Stomach (tissue), 4 donors: ENCODE results near the gene RFX6.

Source experiments
- CTCF ChIP-seq, 7 experiments: fragments of 450-650 bp in 4 of 7; fragments of 200-600 bp in 3 of 7; sonication (generic) in 3 of 7; IDR thresholded peaks; one replicate each; pipeline ENCODE4 v1.5.1; 2016 to 2019; ENCODE audit warnings: antibody characterized with exemption in 7 of 7, control low read depth in 2 of 7, mild to moderate bottlenecking in 1 of 7
- POLR2A ChIP-seq, 4 donors: fragments of 450-650 bp; IDR thresholded peaks; one replicate each; pipeline ENCODE4 v1.6.1; 2016; ENCODE audit warnings: antibody characterized with exemption in 4 of 4, control low read depth in 2 of 4, mild to moderate bottlenecking in 1 of 4, moderate library complexity in 1 of 4

- no peak for TF ChIP-seq POLR2A (IDR thresholded peaks at IDR 0.05)
- no peak for TF ChIP-seq CTCF (IDR thresholded peaks at IDR 0.05)
Measured at GRCh38 chr6:116840091-116840490, 37.0 kb upstream of the RFX6 start.
